ENCODE measurements around the gene ESYT1.
A peak's percentile ranks its signal among the peaks of the same experiment; 100 is the strongest.

Gene ESYT1

DNA sequence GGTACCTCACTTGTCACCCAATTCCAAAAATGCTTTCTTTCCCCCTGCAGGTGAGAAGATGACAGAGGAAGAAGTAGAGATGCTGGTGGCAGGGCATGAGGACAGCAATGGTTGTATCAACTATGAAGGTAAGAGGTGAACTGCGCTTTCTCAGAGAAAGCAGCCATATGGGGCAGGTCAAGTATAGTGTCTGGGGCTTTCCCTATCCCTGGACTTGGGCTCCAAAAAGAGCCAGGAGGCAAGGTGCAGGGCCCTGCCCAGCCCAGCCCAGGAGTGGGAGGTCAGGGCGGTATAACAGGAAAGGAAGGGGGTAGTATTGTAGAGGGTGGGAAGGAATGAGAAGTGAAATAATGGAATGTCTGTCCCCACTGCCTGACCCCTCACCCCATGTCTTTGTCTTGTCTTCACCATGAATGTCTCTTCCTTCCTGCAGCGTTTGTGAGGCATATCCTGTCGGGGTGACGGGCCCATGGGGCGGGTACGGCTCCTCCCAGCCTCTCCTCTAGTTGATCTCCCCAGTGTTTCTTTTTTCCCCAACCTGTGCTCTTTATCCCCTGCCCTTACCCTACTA, 32.2 kb downstream of the ESYT1 start:
- peak; percentile 58 for DNase-seq (ENCODE audit: low read depth)
- TF ChIP-seq, protein P1, sequence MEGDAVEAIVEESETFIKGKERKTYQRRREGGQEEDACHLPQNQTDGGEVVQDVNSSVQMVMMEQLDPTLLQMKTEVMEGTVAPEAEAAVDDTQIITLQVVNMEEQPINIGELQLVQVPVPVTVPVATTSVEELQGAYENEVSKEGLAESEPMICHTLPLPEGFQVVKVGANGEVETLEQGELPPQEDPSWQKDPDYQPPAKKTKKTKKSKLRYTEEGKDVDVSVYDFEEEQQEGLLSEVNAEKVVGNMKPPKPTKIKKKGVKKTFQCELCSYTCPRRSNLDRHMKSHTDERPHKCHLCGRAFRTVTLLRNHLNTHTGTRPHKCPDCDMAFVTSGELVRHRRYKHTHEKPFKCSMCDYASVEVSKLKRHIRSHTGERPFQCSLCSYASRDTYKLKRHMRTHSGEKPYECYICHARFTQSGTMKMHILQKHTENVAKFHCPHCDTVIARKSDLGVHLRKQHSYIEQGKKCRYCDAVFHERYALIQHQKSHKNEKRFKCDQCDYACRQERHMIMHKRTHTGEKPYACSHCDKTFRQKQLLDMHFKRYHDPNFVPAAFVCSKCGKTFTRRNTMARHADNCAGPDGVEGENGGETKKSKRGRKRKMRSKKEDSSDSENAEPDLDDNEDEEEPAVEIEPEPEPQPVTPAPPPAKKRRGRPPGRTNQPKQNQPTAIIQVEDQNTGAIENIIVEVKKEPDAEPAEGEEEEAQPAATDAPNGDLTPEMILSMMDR (conservative IDR thresholded peaks at IDR 0.05; ENCODE audit: low read depth, low read length), result no peak
- H3K4me3 ChIP-seq (ENCODE audit: low read depth, low read length), result peak overlapping the region; percentile 98

- TF ChIP-seq, protein P1 (conservative IDR thresholded peaks at IDR 0.05; ENCODE audit: low read depth, low read length), result no peak
- DNase-seq (ENCODE audit: low read depth), result no peak
- H3K4me3 ChIP-seq (ENCODE audit: low read depth, low read length), result peak overlapping the region; percentile 98
Observed at GRCh38 chr12:56160894-56161689, 33.0 kb downstream of the ESYT1 start.

- TF ChIP-seq, protein P1 (conservative IDR thresholded peaks at IDR 0.05; ENCODE audit: low read depth, low read length), result no peak
- no peak overlapping the region for H3K4me3 ChIP-seq (ENCODE audit: low read depth, low read length)
- DNase-seq (ENCODE audit: low read depth), result no peak
Observed at GRCh38 chr12:56161690-56162351, 33.8 kb downstream of the ESYT1 start.

DNA sequence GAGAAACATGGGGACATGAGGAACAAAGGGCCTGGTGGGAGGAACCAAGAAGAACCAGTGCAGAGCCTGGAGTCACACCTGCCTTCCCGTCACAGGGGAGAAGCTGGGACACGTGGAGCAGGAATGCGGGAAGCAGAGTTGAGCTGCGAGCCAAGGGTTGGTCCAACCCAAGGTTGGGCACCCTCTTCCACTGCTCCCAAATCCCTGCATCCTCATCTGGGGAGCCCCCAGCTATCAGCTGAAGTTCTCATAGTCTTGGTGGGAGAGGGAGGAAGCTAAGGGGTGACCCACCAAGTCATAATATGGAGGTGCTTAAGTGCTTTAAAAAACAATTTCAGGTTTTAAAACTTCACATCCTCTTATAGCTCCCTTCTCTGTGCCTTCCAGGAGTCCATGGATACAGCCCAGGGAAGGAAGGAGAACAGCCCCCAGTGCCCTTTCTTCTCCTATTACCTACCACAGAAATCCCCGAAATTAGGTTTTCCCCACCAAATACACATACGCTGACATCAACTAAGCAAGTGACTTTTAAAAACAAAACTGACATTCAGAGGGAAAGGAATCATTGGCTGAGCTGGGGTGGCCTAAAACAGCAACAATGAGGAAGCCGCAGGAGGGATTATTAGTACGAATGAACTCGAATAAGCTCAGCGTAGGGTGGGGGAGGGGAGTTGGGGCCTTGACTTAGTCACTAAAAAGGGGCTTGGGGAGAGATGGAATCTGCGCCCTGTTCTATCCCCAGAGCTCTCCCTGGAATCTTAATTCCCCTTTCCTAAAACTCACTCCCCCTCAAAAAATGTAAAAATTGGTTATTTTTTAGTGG, 34.6 kb downstream of the ESYT1 start:
- TF ChIP-seq, protein P1 (conservative IDR thresholded peaks at IDR 0.05; ENCODE audit: low read depth, low read length), result no peak
- DNase-seq (ENCODE audit: low read depth), result no peak
- no peak overlapping the region for H3K4me3 ChIP-seq (ENCODE audit: low read depth, low read length)

DNA sequence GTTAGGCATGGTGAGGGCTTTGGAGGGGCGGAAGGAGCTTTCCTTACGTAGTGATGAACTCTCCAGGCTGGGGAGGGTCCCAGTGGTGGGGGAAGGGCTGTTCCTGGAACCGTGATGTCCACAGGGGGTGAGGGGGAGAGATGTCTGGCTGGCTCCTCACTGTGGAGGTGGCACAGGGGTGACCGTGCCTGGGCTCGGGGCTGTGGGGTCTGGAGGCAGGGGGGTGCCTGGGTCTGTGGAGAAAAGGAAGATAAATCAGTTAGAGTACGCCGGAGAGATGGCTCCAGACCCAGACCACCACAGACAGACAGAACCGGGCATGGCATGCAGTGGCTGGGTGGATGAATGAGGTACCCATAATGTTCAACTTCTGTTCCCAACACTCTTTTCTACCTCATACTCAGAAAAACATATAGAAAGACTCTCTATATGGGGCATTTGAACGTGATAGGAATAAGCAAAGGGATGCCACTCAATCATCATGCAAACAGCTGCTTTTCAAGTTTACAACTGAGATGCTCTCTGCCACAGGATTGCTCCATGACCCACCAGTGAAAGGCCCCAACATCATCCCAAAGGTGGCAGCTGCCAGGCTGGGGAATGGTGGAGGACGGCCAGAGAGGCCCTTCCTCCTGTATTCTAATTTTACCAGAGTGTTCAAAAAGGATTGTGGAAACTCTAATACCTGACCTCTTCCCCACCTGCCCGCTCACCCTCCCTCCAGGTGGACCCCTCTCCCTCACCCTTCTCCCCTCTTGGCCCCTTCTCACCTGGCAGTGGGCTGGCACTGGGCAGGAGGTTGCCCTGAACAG, 35.7 kb downstream of the ESYT1 start:
- DNase-seq (ENCODE audit: low read depth), result no peak
- TF ChIP-seq, protein P1 (conservative IDR thresholded peaks at IDR 0.05; ENCODE audit: low read depth, low read length), result no peak

DNA sequence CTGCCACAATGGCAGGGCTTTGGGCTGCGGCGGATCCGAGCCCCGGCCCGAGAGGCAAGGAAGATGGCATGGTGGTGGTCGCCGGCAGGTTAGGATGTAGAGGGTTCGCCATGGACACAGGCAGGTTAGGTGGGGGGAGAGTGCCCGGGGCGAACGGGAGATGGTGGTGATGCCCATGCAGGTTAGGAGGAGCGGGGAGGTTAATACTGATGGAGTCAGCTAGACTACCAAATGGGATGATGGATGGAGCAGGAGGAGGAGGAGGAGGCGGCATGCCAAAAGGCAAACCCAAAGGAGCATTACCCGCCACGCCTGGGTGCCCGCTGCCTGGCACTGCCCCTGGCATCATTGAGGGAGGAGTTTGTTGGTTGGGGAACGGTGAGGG, 36.3 kb downstream of the ESYT1 start:
- DNase-seq (ENCODE audit: low read depth), result no peak
- H3K4me3 ChIP-seq (ENCODE audit: low read depth, low read length), result no peak overlapping the region
- TF ChIP-seq, protein P1 (conservative IDR thresholded peaks at IDR 0.05; ENCODE audit: low read depth, low read length), result no peak

More for the DNA sequence above, 35.7 kb downstream of the ESYT1 start:
- no peak overlapping the region for H3K4me3 ChIP-seq (ENCODE audit: low read depth, low read length)
